ENCODE measurements around the gene PRDM2.

Gene PRDM2

DNA sequence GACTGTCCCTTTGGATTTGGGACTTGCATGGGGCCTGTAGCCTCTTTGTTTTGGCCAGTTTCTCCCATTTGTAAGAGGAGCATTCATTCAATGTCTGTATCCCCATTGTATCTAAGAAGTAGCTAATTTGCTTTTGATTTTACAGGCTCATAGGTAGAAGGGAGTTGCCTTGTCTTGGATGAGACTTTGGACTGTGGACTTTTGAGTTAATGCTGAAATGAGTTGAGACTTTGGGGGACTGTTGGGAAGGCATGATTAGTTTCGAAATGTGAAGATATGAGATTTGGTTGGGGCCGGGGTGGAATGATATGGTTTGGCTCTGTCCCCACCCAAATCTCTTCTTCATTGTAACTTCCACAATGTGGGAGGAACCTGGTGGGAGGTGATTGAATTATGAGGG is 151.7 kb downstream of the PRDM2 start:
- no peak for DNase-seq (ENCODE audit: low spot score)

DNA sequence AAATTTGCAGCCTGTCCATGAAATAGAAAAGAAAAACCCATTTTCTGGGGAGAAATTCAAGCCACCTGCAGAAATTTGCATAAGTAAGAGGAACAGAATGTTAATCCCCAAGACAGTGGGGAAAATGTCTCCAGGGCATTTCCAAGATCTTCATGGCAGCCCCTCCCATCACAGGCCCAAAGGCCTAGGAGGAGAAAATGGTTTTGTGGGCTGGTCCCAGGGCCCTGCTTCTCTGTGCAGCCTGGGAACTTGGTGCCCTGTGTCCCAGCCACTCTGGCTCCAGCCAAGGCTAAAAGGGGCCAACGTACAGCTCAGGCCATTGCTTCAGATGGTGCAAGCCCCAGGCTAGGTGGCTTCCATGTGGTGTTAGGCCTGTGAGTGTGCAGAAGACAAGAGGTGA is 155.6 kb downstream of the PRDM2 start:
- no peak for DNase-seq (ENCODE audit: low spot score)

DNA sequence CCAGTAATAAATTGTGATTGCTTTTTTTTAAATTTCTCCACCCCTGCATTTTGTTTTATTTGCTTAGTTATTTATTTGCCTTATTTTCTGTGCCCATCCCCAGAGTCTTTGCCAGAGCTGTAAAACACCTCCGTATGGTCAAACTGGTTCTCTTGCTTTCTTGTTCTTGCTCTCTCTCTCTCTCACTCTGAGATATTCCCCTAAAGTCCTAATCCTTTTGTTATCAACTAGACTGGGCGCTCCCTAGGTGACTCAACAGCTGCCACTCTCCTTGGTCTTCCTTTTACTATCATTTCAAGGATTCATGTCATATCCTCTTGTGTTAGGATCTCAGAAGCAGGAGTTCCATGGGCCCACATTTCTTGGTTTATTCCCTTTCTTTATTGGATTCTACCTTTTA is 160.0 kb downstream of the PRDM2 start:
- no peak for DNase-seq (ENCODE audit: low spot score)

GRCh38 chr1:13864760-13865159 is 164.8 kb downstream of the PRDM2 start:
- DNase-seq (ENCODE audit: low spot score), result no peak

DNA sequence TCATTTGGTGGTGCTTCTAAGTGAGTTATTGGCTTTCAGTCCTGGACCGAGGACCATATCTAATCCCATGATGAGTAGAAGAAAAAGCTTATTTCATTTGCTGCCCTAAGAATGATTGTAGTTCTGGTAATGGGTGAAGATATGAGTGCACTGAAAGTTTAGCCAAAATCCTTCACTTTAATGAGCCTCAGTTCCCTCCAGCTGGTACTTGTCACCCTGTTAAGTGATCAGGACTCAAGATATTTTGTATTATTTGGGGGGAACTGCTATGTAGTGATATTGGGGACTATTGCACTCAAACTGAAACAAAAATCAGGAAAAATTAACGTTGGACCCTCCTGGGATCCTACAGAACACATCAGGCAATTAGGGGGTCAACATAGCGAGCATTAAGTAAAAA is 165.9 kb downstream of the PRDM2 start:
- no peak for DNase-seq (ENCODE audit: low spot score)

DNA sequence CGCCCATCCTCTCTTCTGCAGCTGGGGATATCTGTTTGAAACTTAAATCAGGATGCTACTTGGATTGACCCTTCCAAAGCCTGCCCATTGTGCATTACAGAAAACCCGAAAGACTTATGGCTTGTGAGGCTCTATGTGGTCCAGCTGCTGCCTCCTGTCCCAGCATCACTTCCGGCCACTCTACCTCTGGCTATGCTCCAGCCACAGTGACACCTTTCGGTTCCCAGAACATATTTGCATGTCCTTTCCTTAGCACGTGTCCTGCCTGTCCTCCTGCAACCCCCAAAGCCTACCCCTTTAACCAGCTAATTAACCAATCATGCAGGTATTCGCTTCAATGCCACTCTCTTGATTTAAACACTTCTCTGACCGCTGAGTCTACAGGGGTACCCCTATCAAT is 167.6 kb downstream of the PRDM2 start:
- DNase-seq (ENCODE audit: low spot score), result no peak

GRCh38 chr1:13869172-13869797 is 169.3 kb downstream of the PRDM2 start:
- DNase-seq (ENCODE audit: low spot score), result no peak

DNA sequence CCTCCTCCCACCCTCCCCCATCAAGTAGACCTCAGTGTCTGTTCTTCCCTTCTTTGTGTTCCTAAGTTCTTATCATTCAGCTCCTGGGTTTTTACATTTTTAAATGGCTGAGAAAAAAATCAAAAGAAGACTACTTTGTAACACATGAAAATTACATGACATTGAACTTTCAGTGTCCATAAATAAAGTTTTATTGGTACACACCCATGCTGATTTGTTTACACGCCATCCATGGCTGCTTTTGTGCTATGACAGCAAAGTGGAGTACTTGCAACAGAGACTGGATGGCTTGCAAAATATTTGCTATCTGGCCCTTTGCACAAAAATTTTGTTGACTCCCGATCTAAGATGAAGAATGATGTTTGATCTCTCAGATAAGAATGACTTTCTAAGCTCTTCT is 171.4 kb downstream of the PRDM2 start:
- no peak for DNase-seq (ENCODE audit: low spot score)

DNA sequence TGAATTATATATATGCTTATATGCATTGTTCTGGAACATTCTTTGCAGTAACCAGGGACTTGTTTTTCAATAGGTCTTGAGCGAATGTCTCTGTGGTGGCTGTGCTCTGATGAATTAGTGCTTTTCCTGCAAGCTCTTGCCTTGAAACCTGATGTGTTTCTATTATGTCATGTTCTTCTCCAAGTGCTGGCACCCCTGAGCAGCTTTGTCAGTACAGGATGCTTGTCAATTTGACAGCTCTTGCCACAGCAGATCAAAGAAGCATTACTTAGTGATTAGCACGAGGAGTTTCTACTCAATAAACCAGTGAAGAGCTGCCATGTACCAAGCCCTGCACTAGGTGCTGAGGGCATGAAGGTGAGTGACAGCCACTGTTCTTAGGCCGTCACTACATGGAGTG is 171.9 kb downstream of the PRDM2 start:
- DNase-seq (ENCODE audit: low spot score), result no peak

- no peak for DNase-seq (ENCODE audit: low spot score)
These were observed 173.0 kb downstream of the PRDM2 start for GRCh38 chr1:13873032-13873431.
